Measurements from ENCODE around the gene GGCX. TPM values are rescaled to one million over a fixed set of nuclear protein-coding genes. Genes with fewer than 3 reads are reported as not detected.

The GGCX gene
- total and polyA plus RNA-seq, 4 donors: 15.5 to 48.3 (median 24.4) TPM

DNA sequence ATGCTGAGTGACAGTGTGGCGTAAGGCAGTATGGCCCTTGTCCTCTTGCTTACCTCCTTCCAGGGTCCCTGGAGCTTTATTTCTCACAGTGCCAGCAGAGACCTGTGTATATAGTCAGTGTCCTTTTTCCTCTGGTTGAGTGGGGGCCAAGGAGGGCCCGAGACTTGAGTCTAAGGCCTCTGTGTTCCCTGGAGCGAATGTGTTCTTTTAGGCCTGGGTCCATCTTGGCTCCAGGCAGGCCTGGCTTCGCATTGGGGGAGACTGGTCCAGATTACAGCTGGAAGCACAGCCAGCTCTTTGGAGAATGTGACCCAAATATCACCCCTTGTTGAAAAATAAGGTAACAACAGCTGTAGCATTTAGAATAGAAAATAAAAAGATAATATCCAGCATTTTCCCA lies 27.9 kb upstream of the GGCX start:
- 9 to 14% methylated on average over 4 of the region's 4 CpGs for WGBS, 2 donors
- no peak for ATAC-seq (ENCODE audit: low FRiP score)

DNA sequence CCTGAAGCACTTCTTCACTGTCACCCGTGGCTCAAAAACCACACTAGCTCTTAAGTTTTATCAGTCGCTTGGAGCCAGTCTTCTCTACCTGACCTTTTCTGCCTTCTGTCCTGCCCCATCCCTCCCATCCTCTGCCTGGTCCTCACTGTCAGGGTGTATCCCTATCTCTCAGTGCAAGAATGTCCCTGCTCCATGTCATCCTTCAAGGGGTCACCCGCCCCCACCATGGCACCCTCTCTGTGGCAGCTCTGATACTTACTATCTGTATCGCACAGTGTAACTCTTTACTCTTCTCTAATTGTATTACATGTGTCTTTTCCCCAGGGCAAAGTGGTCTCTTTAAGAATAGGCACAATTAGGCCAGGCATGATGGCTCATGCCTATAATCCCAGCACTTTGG lies 27.4 kb upstream of the GGCX start:
- Histone ChIP-seq H3K9me3 (ENCODE audit: control insufficient read depth, low read length) (no peaks in the 10 kb centered on the region), H3K27ac (ENCODE audit: low read depth in 1 of 2, low read length in 2 of 2) (peak overlapping the region; percentile 16 to 72), H3K4me1 (ENCODE audit: control insufficient read depth in 1 of 2, insufficient read depth in 2 of 2, low read length in 2 of 2) (peaks cover 0 to 3% of the 10 kb centered on the region in 2 donors), H3K4me3 (ENCODE audit: low read length in 2 of 2) (no peak overlapping the region), H3K36me3 (ENCODE audit: control insufficient read depth in 1 of 2, insufficient read depth in 2 of 2, low read length in 1 of 2) (no peaks in the 10 kb centered on the region), H3K27me3 (ENCODE audit: control insufficient read depth in 1 of 2, insufficient read depth in 2 of 2, low read length in 1 of 2) (no peaks in the 10 kb centered on the region)
- DNase-seq: no peak
- intact Hi-C loops (cut with DNase I): no loop called here
- ATAC-seq (ENCODE audit: low FRiP score): no peak
- 68 to 69% methylated on average over 4 of the region's 4 CpGs for WGBS, 2 donors

More for the DNA sequence above, 27.9 kb upstream of the GGCX start:
- intact Hi-C loops (cut with DNase I): no loop called here
- H3K4me3 ChIP-seq (ENCODE audit: low read length in 2 of 2): no peak overlapping the region
- H3K36me3 ChIP-seq (ENCODE audit: control insufficient read depth in 1 of 2, insufficient read depth in 2 of 2, low read length in 1 of 2): no peaks in the 10 kb centered on the region
- H3K27me3 ChIP-seq (ENCODE audit: control insufficient read depth in 1 of 2, insufficient read depth in 2 of 2, low read length in 1 of 2): no peaks in the 10 kb centered on the region
- DNase-seq: no peak
- peak overlapping the region in 1 of 2 donors; percentile 72 for H3K27ac ChIP-seq (ENCODE audit: low read depth in 1 of 2, low read length in 2 of 2)
- H3K9me3 ChIP-seq (ENCODE audit: control insufficient read depth, low read length): no peaks in the 10 kb centered on the region
- peaks cover 0 to 3% of the 10 kb centered on the region in 2 donors for H3K4me1 ChIP-seq (ENCODE audit: control insufficient read depth in 1 of 2, insufficient read depth in 2 of 2, low read length in 2 of 2)

DNA sequence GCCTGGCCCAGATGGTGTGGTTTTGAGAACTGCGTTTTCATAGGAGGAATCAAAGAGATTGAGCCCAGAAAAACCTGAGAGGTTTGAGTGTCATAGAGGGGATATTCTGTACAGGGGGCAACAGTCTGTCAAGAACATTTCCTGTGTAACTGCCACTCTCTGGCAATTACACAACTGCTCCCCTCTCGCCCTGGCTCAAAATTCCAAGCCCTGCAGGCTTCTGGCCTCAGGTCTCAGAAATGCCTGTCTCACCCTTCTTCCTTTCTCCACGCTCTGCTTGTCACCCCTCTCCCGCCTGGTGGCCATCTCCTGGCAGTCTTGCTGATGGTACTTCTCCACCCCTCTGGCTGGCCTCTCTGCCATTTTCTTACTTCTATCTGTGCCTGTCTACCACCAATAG lies 26.9 kb upstream of the GGCX start:
- no peaks in the 10 kb centered on the region for H3K36me3 ChIP-seq (ENCODE audit: control insufficient read depth in 1 of 2, insufficient read depth in 2 of 2, low read length in 1 of 2)
- intact Hi-C loops (cut with DNase I): no loop called here

DNA sequence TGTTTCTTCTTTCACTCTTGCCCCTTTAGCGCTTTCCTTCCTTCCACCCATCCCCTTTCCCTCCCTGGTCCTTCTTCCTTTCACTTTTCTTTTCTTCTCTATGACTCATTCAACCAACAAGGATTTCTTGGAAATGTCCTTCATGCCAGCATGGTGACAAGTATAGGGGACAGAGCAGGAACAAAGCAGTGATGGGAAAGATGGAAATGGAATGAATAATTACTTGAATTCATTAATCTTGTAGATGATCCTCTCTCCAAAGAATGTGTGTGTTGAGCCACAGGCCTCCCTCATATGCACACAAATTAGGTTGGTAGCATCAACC lies 24.4 kb upstream of the GGCX start:
- WGBS, 2 donors: 17 to 63% methylated on average over 1 of the region's 1 CpG
- no peaks in the 10 kb centered on the region for H3K27me3 ChIP-seq (ENCODE audit: control insufficient read depth in 1 of 2, insufficient read depth in 2 of 2, low read length in 1 of 2)
- peak overlapping the region in 1 of 2 donors; percentile 87 for H3K27ac ChIP-seq (ENCODE audit: low read depth in 1 of 2, low read length in 2 of 2)
- no peak overlapping the region for H3K4me3 ChIP-seq (ENCODE audit: low read length in 2 of 2)
- no peaks in the 10 kb centered on the region for H3K36me3 ChIP-seq (ENCODE audit: control insufficient read depth in 1 of 2, insufficient read depth in 2 of 2, low read length in 1 of 2)
- intact Hi-C loops (cut with DNase I): no loop called here
- no peak for DNase-seq
- peaks cover 0 to 1% of the 10 kb centered on the region in 2 donors for H3K4me1 ChIP-seq (ENCODE audit: control insufficient read depth in 1 of 2, insufficient read depth in 2 of 2, low read length in 2 of 2)
- H3K9me3 ChIP-seq (ENCODE audit: control insufficient read depth, low read length): no peaks in the 10 kb centered on the region
- ATAC-seq (ENCODE audit: low FRiP score): no peak

More for the DNA sequence above, 26.9 kb upstream of the GGCX start:
- WGBS, 2 donors: 30 to 36% methylated on average over 4 of the region's 4 CpGs
- DNase-seq (no peak), ATAC-seq (ENCODE audit: low FRiP score) (no peak)
- Histone ChIP-seq H3K9me3 (ENCODE audit: control insufficient read depth, low read length) (no peaks in the 10 kb centered on the region), H3K27ac (ENCODE audit: low read depth in 1 of 2, low read length in 2 of 2) (peak overlapping the region in 1 of 2 donors; percentile 16), H3K4me1 (ENCODE audit: control insufficient read depth in 1 of 2, insufficient read depth in 2 of 2, low read length in 2 of 2) (peaks cover 0 to 3% of the 10 kb centered on the region in 2 donors), H3K4me3 (ENCODE audit: low read length in 2 of 2) (no peak overlapping the region), H3K27me3 (ENCODE audit: control insufficient read depth in 1 of 2, insufficient read depth in 2 of 2, low read length in 1 of 2) (no peaks in the 10 kb centered on the region)

GRCh38 chr2:85584857-85585780 lies 23.8 kb upstream of the GGCX start:
- H3K27ac ChIP-seq (ENCODE audit: low read depth in 1 of 2, low read length in 2 of 2): peak overlapping the region; percentile 24 to 87
- WGBS, 2 donors: 5 to 15% methylated on average over 8 to 9 of the region's 9 CpGs
- DNase-seq: peak in 1 of 2 donors; percentile 60

GRCh38 chr2:85584354-85584856 lies 23.1 kb upstream of the GGCX start, which contains the start of gene VAMP5:
TSS of gene VAMP5 (plus strand) at chr2:85584431. CDS start at chr2:85584491, 60 bp downstream.
- intact Hi-C loops (cut with DNase I): no loop called here
- no peaks in the 10 kb centered on the region for H3K9me3 ChIP-seq (ENCODE audit: control insufficient read depth, low read length)
- DNase-seq (peak; percentile 65 to 82), ATAC-seq (ENCODE audit: low FRiP score) (peak; percentile 79)
- 0 to 1% methylated on average over 42 to 52 of the region's 52 CpGs for WGBS, 2 donors
- H3K27ac ChIP-seq (ENCODE audit: low read depth in 1 of 2, low read length in 2 of 2): peak within 1 kb of the TSS; percentile 24 to 87
- H3K36me3 ChIP-seq (ENCODE audit: control insufficient read depth in 1 of 2, insufficient read depth in 2 of 2, low read length in 1 of 2): no peaks in the 10 kb centered on the region
- no peaks in the 10 kb centered on the region for H3K4me1 ChIP-seq (ENCODE audit: control insufficient read depth in 1 of 2, insufficient read depth in 2 of 2, low read length in 2 of 2)
- peak within 1 kb of the TSS; percentile 36 to 63 for H3K4me3 ChIP-seq (ENCODE audit: low read length in 2 of 2)
- H3K27me3 ChIP-seq (ENCODE audit: control insufficient read depth in 1 of 2, insufficient read depth in 2 of 2, low read length in 1 of 2): no peaks in the 10 kb centered on the region

More at GRCh38 chr2:85584857-85585780, 23.8 kb upstream of the GGCX start:
- peak; percentile 61 for ATAC-seq (ENCODE audit: low FRiP score)
- H3K27me3 ChIP-seq (ENCODE audit: control insufficient read depth in 1 of 2, insufficient read depth in 2 of 2, low read length in 1 of 2): no peaks in the 10 kb centered on the region
- intact Hi-C loops (cut with DNase I): no loop called here
- peak overlapping the region in 1 of 2 donors; percentile 36 for H3K4me3 ChIP-seq (ENCODE audit: low read length in 2 of 2)
- H3K9me3 ChIP-seq (ENCODE audit: control insufficient read depth, low read length): no peaks in the 10 kb centered on the region
- H3K36me3 ChIP-seq (ENCODE audit: control insufficient read depth in 1 of 2, insufficient read depth in 2 of 2, low read length in 1 of 2): no peaks in the 10 kb centered on the region
- H3K4me1 ChIP-seq (ENCODE audit: control insufficient read depth in 1 of 2, insufficient read depth in 2 of 2, low read length in 2 of 2): no peaks in the 10 kb centered on the region

DNA sequence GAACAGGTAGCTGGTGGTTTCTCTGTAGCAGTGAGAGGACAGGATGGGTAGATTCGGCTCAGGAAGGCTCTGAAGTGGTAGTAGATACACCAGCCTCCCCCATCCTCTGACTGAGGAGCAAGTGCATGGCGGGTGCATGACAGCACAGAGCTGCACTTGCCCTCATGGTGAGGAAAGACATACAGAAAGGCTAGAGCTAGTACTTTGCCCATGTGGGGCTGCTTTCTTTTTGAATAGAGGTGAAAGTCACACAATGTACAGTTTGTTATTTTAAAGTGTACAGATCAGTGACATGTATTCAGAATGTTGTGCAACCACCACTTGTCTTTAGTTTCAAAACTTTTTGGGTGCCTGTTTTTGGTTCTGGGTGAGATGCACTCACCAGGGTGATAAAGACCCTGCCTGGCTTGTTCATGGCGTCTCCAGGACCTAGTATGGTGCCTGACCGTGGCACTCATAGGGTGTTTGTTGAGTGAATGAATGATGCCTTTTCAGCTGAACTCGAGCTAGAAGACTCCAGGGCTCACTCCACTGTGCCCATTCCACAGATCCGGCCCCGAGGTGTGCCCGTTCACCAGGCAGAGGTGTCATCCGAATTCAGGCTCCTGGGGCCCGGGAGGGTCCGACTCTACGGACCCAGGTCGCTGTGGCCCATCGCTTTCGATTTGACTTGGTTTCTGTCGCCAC lies 22.5 kb upstream of the GGCX start:
- no peaks in the 10 kb centered on the region for H3K4me1 ChIP-seq (ENCODE audit: control insufficient read depth in 1 of 2, insufficient read depth in 2 of 2, low read length in 2 of 2)
- no peaks in the 10 kb centered on the region for H3K27me3 ChIP-seq (ENCODE audit: control insufficient read depth in 1 of 2, insufficient read depth in 2 of 2, low read length in 1 of 2)
- peak overlapping the region; percentile 36 to 63 for H3K4me3 ChIP-seq (ENCODE audit: low read length in 2 of 2)
- H3K36me3 ChIP-seq (ENCODE audit: control insufficient read depth in 1 of 2, insufficient read depth in 2 of 2, low read length in 1 of 2): no peaks in the 10 kb centered on the region
- DNase-seq (peak in 1 of 2 donors; percentile 61), ATAC-seq (ENCODE audit: low FRiP score) (no peak)
- H3K9me3 ChIP-seq (ENCODE audit: control insufficient read depth, low read length): no peaks in the 10 kb centered on the region
- H3K27ac ChIP-seq (ENCODE audit: low read depth in 1 of 2, low read length in 2 of 2): peak overlapping the region in 1 of 2 donors; percentile 60
- intact Hi-C loops (cut with DNase I): no loop called here
- 22 to 24% methylated on average over 16 of the region's 16 CpGs for WGBS, 2 donors

GRCh38 chr2:85582492-85582891 lies 21.2 kb upstream of the GGCX start:
- H3K4me3 ChIP-seq (ENCODE audit: low read length in 2 of 2): no peak overlapping the region
- DNase-seq: no peak
- intact Hi-C loops (cut with DNase I): no loop called here
- H3K36me3 ChIP-seq (ENCODE audit: control insufficient read depth in 1 of 2, insufficient read depth in 2 of 2, low read length in 1 of 2): no peaks in the 10 kb centered on the region
- no peaks in the 10 kb centered on the region for H3K9me3 ChIP-seq (ENCODE audit: control insufficient read depth, low read length)
- no peak overlapping the region for H3K27ac ChIP-seq (ENCODE audit: low read depth in 1 of 2, low read length in 2 of 2)
- no peak for ATAC-seq (ENCODE audit: low FRiP score)
- WGBS, 2 donors: 91 to 95% methylated on average over 1 of the region's 1 CpG
- H3K27me3 ChIP-seq (ENCODE audit: control insufficient read depth in 1 of 2, insufficient read depth in 2 of 2, low read length in 1 of 2): no peaks in the 10 kb centered on the region
- no peaks in the 10 kb centered on the region for H3K4me1 ChIP-seq (ENCODE audit: control insufficient read depth in 1 of 2, insufficient read depth in 2 of 2, low read length in 2 of 2)

Measured in aorta (tissue), 5 donors.